HepG2 (cell line): Measurements from ENCODE around the gene LENEP. TPM values are rescaled to one million over a fixed set of nuclear protein-coding genes. Genes with fewer than 3 reads are reported as not detected.

Source experiments
- ARID5B ChIP-seq: IDR thresholded peaks from 2 replicates; pipeline ENCODE4 v1.4.0; 2020; ENCODE audit warnings: mild to moderate bottlenecking, missing genetic modification reagents
- ATF7 ChIP-seq, 2 experiments: fragments of 450-650 bp in 1 of 2; sonication (generic) in 1 of 2; formaldehyde crosslinking in 1 of 2; IDR thresholded peaks; 2 replicates each; pipeline versions ENCODE4 v1.4.0 to v1.6.1; 2016 to 2020; ENCODE audit warnings: antibody characterized with exemption in 1 of 2, mild to moderate bottlenecking in 1 of 2, missing genetic modification reagents in 1 of 2
- FIP1L1 ChIP-seq: fragments of 200-400 bp; formaldehyde crosslinking; IDR thresholded peaks from 2 replicates; pipeline ENCODE4 v1.6.1; 2018; ENCODE audit warnings: low read depth, mild to moderate bottlenecking, low read length, moderate library complexity, borderline replicate concordance; ENCODE audit not compliant: insufficient read depth
- FLYWCH1 ChIP-seq: sonication (generic); formaldehyde crosslinking; IDR thresholded peaks from 2 replicates; pipeline ENCODE4 v1.8.1; 2023; ENCODE audit warnings: mild to moderate bottlenecking, missing genetic modification reagents
- FOSL1 ChIP-seq: sonication (generic); formaldehyde crosslinking; IDR thresholded peaks from 2 replicates; pipeline ENCODE4 v1.9.0; 2021; ENCODE audit warnings: missing genetic modification reagents, borderline replicate concordance
- IKZF4 ChIP-seq: sonication (generic); formaldehyde crosslinking; IDR thresholded peaks from 2 replicates; pipeline ENCODE4 v1.5.1; 2020; ENCODE audit warnings: borderline replicate concordance, mild to moderate bottlenecking, low read depth, missing genetic modification reagents; ENCODE audit errors: not compliant biosample characterization
- MAFK ChIP-seq, 2 experiments: IDR thresholded peaks in 1 of 2; conservative IDR thresholded peaks in 1 of 2; 2 replicates each; pipeline ENCODE4 v1.6.1; 2011; ENCODE audit warnings: improper control_type of control experiment in 2 of 2, low read length in 2 of 2
- MATR3 ChIP-seq: sonication (generic); formaldehyde crosslinking; IDR thresholded peaks from 2 replicates; pipeline ENCODE4 v1.4.0; 2020; ENCODE audit warnings: missing genetic modification reagents
- NR2C2 ChIP-seq: sonication (generic); formaldehyde crosslinking; IDR thresholded peaks from 2 replicates; pipeline ENCODE4 v1.4.0; 2020; ENCODE audit warnings: missing genetic modification reagents, mild to moderate bottlenecking, moderate library complexity, borderline replicate concordance
- PHF20 ChIP-seq: sonication (generic); formaldehyde crosslinking; IDR thresholded peaks from 2 replicates; pipeline ENCODE4 v1.5.0; 2020; ENCODE audit warnings: mild to moderate bottlenecking, missing genetic modification reagents
- POLR2A ChIP-seq, 2 experiments: IDR thresholded peaks; 2 replicates each; pipeline ENCODE4 v1.6.1; 2011; ENCODE audit warnings: low read depth in 2 of 2, low read length in 2 of 2, mild to moderate bottlenecking in 1 of 2, moderate library complexity in 1 of 2; ENCODE audit not compliant: insufficient read depth in 1 of 2
- RELA ChIP-seq: sonication (generic); formaldehyde crosslinking; IDR thresholded peaks from 2 replicates; pipeline ENCODE4 v1.4.0; 2020; ENCODE audit warnings: missing genetic modification reagents
- RFXANK ChIP-seq: IDR thresholded peaks from 2 replicates; pipeline ENCODE4 v1.6.1; 2016
- TCF7L2 ChIP-seq: IDR thresholded peaks from 2 replicates; pipeline ENCODE4 v1.6.1; 2011; ENCODE audit warnings: mild to moderate bottlenecking, low read depth, low read length, moderate library complexity
- THRA ChIP-seq: sonication (generic); formaldehyde crosslinking; IDR thresholded peaks from 2 replicates; pipeline ENCODE4 v1.4.0; 2020; ENCODE audit warnings: missing genetic modification reagents, borderline replicate concordance
- ZKSCAN5 ChIP-seq: sonication (generic); formaldehyde crosslinking; IDR thresholded peaks from 2 replicates; pipeline ENCODE4 v1.5.1; 2020; ENCODE audit warnings: mild to moderate bottlenecking, missing genetic modification reagents
- ZNF350 ChIP-seq: sonication (generic); formaldehyde crosslinking; IDR thresholded peaks from 2 replicates; pipeline ENCODE4 v1.4.0; 2020; ENCODE audit warnings: mild to moderate bottlenecking, low read depth, missing genetic modification reagents, borderline replicate concordance
- ZNF484 ChIP-seq: sonication (generic); formaldehyde crosslinking; IDR thresholded peaks from 2 replicates; pipeline ENCODE4 v1.5.1; 2020; ENCODE audit warnings: mild to moderate bottlenecking, low read depth, missing genetic modification reagents, borderline replicate concordance
- ZNF567 ChIP-seq: sonication (generic); formaldehyde crosslinking; IDR thresholded peaks from 2 replicates; pipeline ENCODE4 v1.8.1; 2023; ENCODE audit warnings: mild to moderate bottlenecking, missing genetic modification reagents, borderline replicate concordance
- ZNF709 ChIP-seq: sonication (generic); formaldehyde crosslinking; IDR thresholded peaks from 2 replicates; pipeline ENCODE4 v1.5.0; 2020; ENCODE audit warnings: mild to moderate bottlenecking, missing genetic modification reagents
- ZNF720 ChIP-seq: sonication (generic); formaldehyde crosslinking; IDR thresholded peaks from 2 replicates; pipeline ENCODE4 v1.4.0; 2020; ENCODE audit warnings: missing genetic modification reagents
- ZNF770 ChIP-seq: sonication (generic); formaldehyde crosslinking; IDR thresholded peaks from 2 replicates; pipeline ENCODE4 v1.5.0; 2020; ENCODE audit warnings: mild to moderate bottlenecking, missing genetic modification reagents
- ZNF776 ChIP-seq: sonication (generic); formaldehyde crosslinking; IDR thresholded peaks from 2 replicates; pipeline ENCODE4 v1.4.0; 2020; ENCODE audit warnings: mild to moderate bottlenecking, missing genetic modification reagents
- polyA plus RNA-seq, 8 experiments: library from polyadenylated mRNA; depleted of rRNA in 3 of 8; stranded (reverse) in 7 of 8; unstranded in 1 of 8; fragments of >200 nt; fragmentation: Illumina TruSeq in 4 of 8; extraction: Trizol in 4 of 8; gene quantifications; 2 replicates each; pipeline versions ENCODE4 v1.2.1 to v1.2.3, GENCODE V29; 2011 to 2016; ENCODE audit warnings: low read depth in 4 of 8, missing spikeins in 1 of 8, mixed read lengths in 1 of 8; ENCODE audit not compliant: insufficient read depth in 1 of 8
- total RNA-seq, 5 experiments: library from RNA; depleted of rRNA; stranded (reverse); fragments of >200 nt; fragmentation: Illumina TruSeq; extraction: Trizol; gene quantifications; 2 replicates each; pipeline ENCODE4 v1.2.3, GENCODE V29; 2016; ENCODE audit warnings: low read depth in 1 of 5

LENEP gene
- total and polyA plus RNA-seq, 2 of the 13 experiments (the other 11 are each of a cell fraction or from before 2014, with no cell fraction given): 0.29 TPM; not detected in 1

- TF ChIP-seq NR2C2 (CRISPR knock-in tag) (peak; percentile 75), TCF7L2 (no peak), FOSL1 (CRISPR knock-in tag) (peak; percentile 58; the same call in 1 of the 2 replicates), ARID5B (CRISPR knock-in tag) (peak; percentile 76; the same call in 1 of the 2 replicates), ZNF567 (CRISPR knock-in tag) (no peak), THRA (CRISPR knock-in tag) (peak; percentile 99), MATR3 (CRISPR knock-in tag) (no peak), IKZF4 (peak; percentile 42), ZNF350 (CRISPR knock-in tag) (peak; percentile 61; the same call in 1 of the 2 replicates), RELA (no peak), MAFK (conservative IDR thresholded peaks at IDR 0.05 in 1 of 2, IDR thresholded peaks at IDR 0.05 in 1 of 2; ENCODE audit: low read length in 2 of 2) (no peak), ATF7 (IDR thresholded peaks at IDR 0.05) (no peak), ATF7 (CRISPR knock-in tag; IDR thresholded peaks at IDR 0.05) (0 out of 2 replicates have a peak, but pooled peaks have one; percentile 55), FIP1L1 (0 out of 2 replicates have a peak, but pooled peaks have one; percentile 37), ZNF776 (CRISPR knock-in tag) (peak; percentile 71; the same call in 1 of the 2 replicates), ZNF720 (CRISPR knock-in tag) (no peak), ZKSCAN5 (CRISPR knock-in tag) (no peak), ZNF709 (no peak), ZNF770 (CRISPR knock-in tag) (no peak; the same call in 1 of the 2 replicates), RFXANK (CRISPR knock-in tag) (no peak), PHF20 (CRISPR knock-in tag) (no peak; the same call in 1 of the 2 replicates), POLR2A (IDR thresholded peaks at IDR 0.05; ENCODE audit: insufficient read depth in 1 of 2, low read depth in 2 of 2, low read length in 2 of 2) (peak; percentile 65 to 72), FLYWCH1 (CRISPR knock-in tag) (no peak), ZNF484 (CRISPR knock-in tag) (no peak)
Observed at GRCh38 chr1:155000726-155001424, 7.5 kb downstream of the LENEP start (continued).
